ENCODE results near the gene AP1M2. TPM values are rescaled to one million over a fixed set of nuclear protein-coding genes. Genes with fewer than 3 reads are reported as not detected.

The AP1M2 gene
- total and polyA plus RNA-seq, 2 donors from 2014 or later = 74.1 to 232 TPM

GRCh38 chr19:10586396-10586795, 716 bp downstream of the AP1M2 start:
- H3K9ac ChIP-seq (ENCODE audit: low read length in 3 of 3) = peak overlapping the region in 1 of 3 donors; percentile 69
- H3K27ac ChIP-seq (ENCODE audit: low read depth in 2 of 2, low read length in 2 of 2) = no peak overlapping the region

GRCh38 chr19:10583036-10583776, 3.9 kb downstream of the AP1M2 start:
- Histone ChIP-seq H3K9ac (ENCODE audit: low read length in 3 of 3) (no peak overlapping the region), H3K4me3 (ENCODE audit: low read length in 3 of 3) (no peak overlapping the region), H3K4me1 (ENCODE audit: control insufficient read depth in 2 of 3, insufficient read depth in 2 of 3, low read depth in 1 of 3, low read length in 3 of 3) (peaks cover 0 to 4% (median 3%) of the 10 kb centered on the region in 3 donors), H3K27me3 (ENCODE audit: control insufficient read depth, insufficient read depth, low read length) (peaks cover 3% of the 10 kb centered on the region), H3K36me3 (ENCODE audit: control insufficient read depth in 2 of 3, insufficient read depth in 3 of 3, low read length in 3 of 3) (no peaks in the 10 kb centered on the region), H3K9me3 (ENCODE audit: control insufficient read depth in 2 of 3, insufficient read depth in 1 of 3, low read length in 3 of 3) (no peaks in the 10 kb centered on the region), H3K27ac (ENCODE audit: low read depth in 2 of 2, low read length in 2 of 2) (no peak overlapping the region)
- no peak for DNase-seq
- no peak for FAIRE-seq
- intact Hi-C loops (cut with DNase I) = loop anchor here (5.0 kb wide), 1 partner anchor 59 kb away; no protein-coding TSS in a partner anchor
- no peak for TF ChIP-seq CTCF (IDR thresholded peaks at IDR 0.05; ENCODE audit: borderline replicate concordance, extremely low read depth, insufficient read depth)

More at GRCh38 chr19:10586396-10586795, 716 bp downstream of the AP1M2 start:
- FAIRE-seq = no peak
- H3K9me3 ChIP-seq (ENCODE audit: control insufficient read depth in 2 of 3, insufficient read depth in 1 of 3, low read length in 3 of 3) = no peaks in the 10 kb centered on the region
- no peaks in the 10 kb centered on the region for H3K36me3 ChIP-seq (ENCODE audit: control insufficient read depth in 2 of 3, insufficient read depth in 3 of 3, low read length in 3 of 3)
- no peak for DNase-seq
- peaks cover 0 to under 1% (median under 1%) of the 10 kb centered on the region in 3 donors for H3K4me1 ChIP-seq (ENCODE audit: control insufficient read depth in 2 of 3, insufficient read depth in 2 of 3, low read depth in 1 of 3, low read length in 3 of 3)
- peaks cover 3% of the 10 kb centered on the region for H3K27me3 ChIP-seq (ENCODE audit: control insufficient read depth, insufficient read depth, low read length)
- TF ChIP-seq CTCF (IDR thresholded peaks at IDR 0.05; ENCODE audit: borderline replicate concordance, extremely low read depth, insufficient read depth) = no peak
- intact Hi-C loops (cut with DNase I) = no loop called here
- H3K4me3 ChIP-seq (ENCODE audit: low read length in 3 of 3) = peak overlapping the region in 2 of 3 donors; percentile 63

GRCh38 chr19:10582091-10582490, 5.0 kb downstream of the AP1M2 start:
- Histone ChIP-seq H3K27ac (ENCODE audit: low read depth in 2 of 2, low read length in 2 of 2) (no peak overlapping the region), H3K4me3 (ENCODE audit: low read length in 3 of 3) (no peak overlapping the region), H3K4me1 (ENCODE audit: control insufficient read depth in 2 of 3, insufficient read depth in 2 of 3, low read depth in 1 of 3, low read length in 3 of 3) (peaks cover 0 to 4% (median 3%) of the 10 kb centered on the region in 3 donors), H3K9me3 (ENCODE audit: control insufficient read depth in 2 of 3, insufficient read depth in 1 of 3, low read length in 3 of 3) (no peaks in the 10 kb centered on the region), H3K9ac (ENCODE audit: low read length in 3 of 3) (no peak overlapping the region), H3K27me3 (ENCODE audit: control insufficient read depth, insufficient read depth, low read length) (no peaks in the 10 kb centered on the region), H3K36me3 (ENCODE audit: control insufficient read depth in 2 of 3, insufficient read depth in 3 of 3, low read length in 3 of 3) (no peaks in the 10 kb centered on the region)
- FAIRE-seq = no peak
- no peak for TF ChIP-seq CTCF (IDR thresholded peaks at IDR 0.05; ENCODE audit: borderline replicate concordance, extremely low read depth, insufficient read depth)
- intact Hi-C loops (cut with DNase I) = loop anchor here (5.0 kb wide), 1 partner anchor 60 kb away; no protein-coding TSS in a partner anchor
- DNase-seq = no peak
